ENCODE data around the gene UBE2Z.

UBE2Z gene

DNA sequence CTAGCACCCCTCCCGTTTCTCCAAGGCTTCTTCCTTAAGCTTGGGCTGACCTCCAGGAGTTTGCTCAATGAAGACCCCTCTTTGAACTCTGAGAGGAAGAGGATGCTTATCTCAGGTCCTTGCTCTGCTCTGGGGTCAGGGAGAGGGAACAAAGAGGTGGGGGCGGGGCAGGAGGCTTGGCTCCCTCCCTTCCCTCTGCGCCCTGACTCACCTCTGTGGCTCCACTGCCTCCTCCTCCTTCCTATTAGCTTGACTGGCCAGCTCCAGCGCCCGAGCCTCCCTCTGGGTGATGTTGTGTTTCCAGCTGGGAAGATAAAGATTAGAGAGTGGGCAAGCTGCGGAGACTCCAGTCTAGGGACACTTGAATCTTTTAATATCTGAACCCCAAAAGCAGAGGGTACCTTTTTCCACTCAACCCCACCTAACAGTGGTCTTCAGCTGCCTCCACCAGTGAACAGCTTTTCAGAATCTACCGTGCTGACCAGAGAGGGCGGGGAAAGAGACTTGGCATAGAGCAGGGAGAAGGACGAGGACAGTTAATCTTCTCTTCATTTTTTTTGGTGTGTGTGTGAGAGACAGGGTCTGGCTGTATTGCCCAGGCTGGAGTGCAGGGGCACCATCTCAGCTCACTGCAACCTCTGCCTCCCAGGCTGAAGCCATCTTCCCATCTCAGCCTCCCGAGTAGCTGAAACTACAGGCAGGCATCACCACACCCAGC is 53.5 kb downstream of the UBE2Z start:
- DNase-seq: no peak

- DNase-seq: no peak
Measured at GRCh38 chr17:48970224-48970623, 62.0 kb downstream of the UBE2Z start.

DNA sequence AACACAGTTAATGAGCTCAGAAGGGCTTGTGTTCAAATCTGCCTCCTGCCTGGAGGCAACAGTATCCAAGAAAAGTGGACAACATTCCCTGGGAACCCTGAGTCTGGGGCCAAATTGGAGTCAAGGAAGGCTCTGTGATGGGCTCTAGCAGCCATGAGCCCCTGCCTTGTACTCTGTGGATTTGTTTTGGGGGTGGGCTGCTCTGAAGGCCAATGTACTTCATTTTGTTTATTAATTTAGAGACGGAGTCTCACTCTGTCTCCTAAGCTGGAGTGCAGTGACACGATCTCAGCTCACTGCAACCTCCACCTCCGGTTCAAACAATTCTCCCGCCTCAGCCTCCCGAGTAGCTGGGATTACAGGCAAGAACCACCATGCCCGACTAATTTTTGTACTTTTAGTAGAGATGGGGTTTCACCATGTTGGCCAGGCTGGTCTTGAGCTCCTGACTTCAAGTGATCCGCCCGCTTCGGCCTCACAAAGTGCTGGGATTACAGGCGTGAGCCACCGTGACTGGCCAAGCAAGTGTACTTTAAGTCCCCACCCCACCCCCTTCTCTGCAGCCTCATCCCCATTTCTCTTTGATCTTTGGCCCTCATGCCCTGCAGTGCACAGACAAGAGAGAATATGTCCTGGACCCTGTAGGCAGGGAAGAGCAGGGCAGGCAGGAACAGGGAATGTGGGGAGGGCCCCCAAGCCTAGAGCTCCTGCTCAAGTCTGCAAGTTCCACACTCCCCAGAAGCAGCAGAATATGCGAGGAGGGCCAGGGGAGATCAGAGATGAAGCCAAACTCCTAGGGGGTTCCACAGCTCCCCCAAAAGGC is 62.9 kb downstream of the UBE2Z start:
- DNase-seq: no peak

- no peak for DNase-seq
Measured at GRCh38 chr17:48972749-48973097, 64.5 kb downstream of the UBE2Z start.

DNA sequence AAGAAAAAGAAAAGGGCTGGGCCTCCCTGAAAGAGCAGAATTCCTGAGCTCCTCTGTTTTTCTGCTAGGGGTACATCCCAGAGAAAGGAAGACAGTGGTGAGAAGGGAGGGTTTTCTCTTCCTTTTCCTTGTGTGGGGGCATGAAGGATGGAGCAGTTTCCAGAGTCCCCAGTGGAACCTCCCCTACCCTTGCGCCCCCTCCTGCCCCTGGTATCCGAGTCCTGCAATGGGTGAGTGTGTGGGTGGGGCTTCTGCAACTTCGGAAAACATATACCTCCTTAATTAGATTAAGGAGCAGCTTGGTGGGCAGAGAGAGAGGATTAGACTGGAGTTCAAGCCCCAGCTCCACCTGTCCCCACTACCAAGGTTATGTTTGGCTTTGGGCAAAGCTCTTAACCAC is 65.6 kb downstream of the UBE2Z start:
- DNase-seq: no peak

All from activated CD4-positive, alpha-beta T cell treated with anti-CD3 and anti-CD28 coated beads for 48 hours (primary cell).